ENCODE measurements around the gene PARD3.

- TF ChIP-seq EZH2 (IDR thresholded peaks at IDR 0.05; ENCODE audit: insufficient read depth, low read length) (no peak), CTCF (IDR thresholded peaks at IDR 0.05; ENCODE audit: insufficient read depth, low read depth, low read length) (no peak)
Observed at GRCh38 chr10:34168439-34168838, 646.7 kb downstream of the PARD3 start.

All from astrocyte (in vitro differentiated cells and primary cell).